Measurements from ENCODE around the gene PSMB2.

GRCh38 chr1:35688161-35688560, 46.8 kb upstream of the PSMB2 start:
- TF ChIP-seq CTCF (IDR thresholded peaks at IDR 0.05; ENCODE audit: borderline replicate concordance, extremely low read depth, low read length, poor library complexity, severe bottlenecking) (no peak), EZH2 (IDR thresholded peaks at IDR 0.05; ENCODE audit: borderline replicate concordance, low read depth, low read length, severe bottlenecking) (no peak)
